Measurements from ENCODE around the gene PABPN1L. TPM values are rescaled to one million over a fixed set of nuclear protein-coding genes. Genes with fewer than 3 reads are reported as not detected.

The PABPN1L gene
- total RNA-seq, 1 donor from 2014 or later, result not detected

GRCh38 chr16:88871730-88872416 is 5.4 kb upstream of the PABPN1L start:
- Histone ChIP-seq H3K27me3 (no peaks in the 10 kb centered on the region), H3K4me3 (no peak overlapping the region), H3K9me3 (no peaks in the 10 kb centered on the region), H3K27ac (no peak overlapping the region), H3K4me1 (no peaks in the 10 kb centered on the region), H3K36me3 (no peaks in the 10 kb centered on the region)
- TF ChIP-seq POLR2AphosphoS5 (IDR thresholded peaks at IDR 0.05; ENCODE audit: insufficient read depth in 1 of 2, low read depth in 1 of 2), result no peak
- no peak for TF ChIP-seq CTCF (IDR thresholded peaks at IDR 0.05)
- no peak for TF ChIP-seq POLR2A (IDR thresholded peaks at IDR 0.05)
- no peak for DNase-seq (ENCODE audit: extremely low spot score in 2 of 2)
- intact Hi-C loops (cut with DNase I), result no loop called here

- Histone ChIP-seq H3K9me3 (no peaks in the 10 kb centered on the region), H3K27me3 (no peaks in the 10 kb centered on the region), H3K27ac (no peak overlapping the region), H3K4me1 (no peaks in the 10 kb centered on the region), H3K36me3 (no peaks in the 10 kb centered on the region), H3K4me3 (no peak overlapping the region)
- no peak for DNase-seq (ENCODE audit: extremely low spot score in 2 of 2)
- intact Hi-C loops (cut with DNase I), result no loop called here
- TF ChIP-seq POLR2AphosphoS5 (IDR thresholded peaks at IDR 0.05; ENCODE audit: insufficient read depth in 1 of 2, low read depth in 1 of 2) (no peak), CTCF (IDR thresholded peaks at IDR 0.05) (no peak), POLR2A (IDR thresholded peaks at IDR 0.05) (no peak)
Observed at GRCh38 chr16:88871349-88871702, 4.9 kb upstream of the PABPN1L start.

GRCh38 chr16:88870608-88871348 is 4.3 kb upstream of the PABPN1L start:
- H3K4me1 ChIP-seq, result no peaks in the 10 kb centered on the region
- no peak for DNase-seq (ENCODE audit: extremely low spot score in 2 of 2)
- TF ChIP-seq POLR2AphosphoS5 (IDR thresholded peaks at IDR 0.05; ENCODE audit: insufficient read depth in 1 of 2, low read depth in 1 of 2) (no peak), CTCF (IDR thresholded peaks at IDR 0.05) (no peak)
- intact Hi-C loops (cut with DNase I), result no loop called here
- H3K4me3 ChIP-seq, result no peak overlapping the region
- no peak overlapping the region for H3K27ac ChIP-seq
- no peaks in the 10 kb centered on the region for H3K9me3 ChIP-seq
- no peaks in the 10 kb centered on the region for H3K36me3 ChIP-seq
- H3K27me3 ChIP-seq, result no peaks in the 10 kb centered on the region

DNA sequence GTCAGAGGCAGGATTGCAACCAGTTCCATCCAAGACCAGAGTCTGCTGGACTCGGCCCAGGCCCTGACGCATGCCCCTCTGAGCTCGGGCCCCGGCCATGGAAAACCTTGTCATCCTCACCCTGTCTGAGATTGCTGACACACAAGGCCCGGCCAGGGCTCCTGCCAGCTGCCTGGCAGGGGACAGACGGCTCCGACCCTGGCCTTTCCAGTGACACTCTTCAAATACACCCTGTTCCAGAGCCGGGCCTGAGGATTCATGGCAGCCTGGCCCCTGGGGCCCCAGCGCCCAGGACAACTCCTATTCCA is 3.2 kb upstream of the PABPN1L start:
- H3K27me3 ChIP-seq, result no peaks in the 10 kb centered on the region

More for the DNA sequence above, 3.2 kb upstream of the PABPN1L start:
- Histone ChIP-seq H3K4me3 (no peak overlapping the region), H3K27ac (no peak overlapping the region), H3K4me1 (no peaks in the 10 kb centered on the region), H3K36me3 (no peaks in the 10 kb centered on the region), H3K9me3 (no peaks in the 10 kb centered on the region)
- DNase-seq (ENCODE audit: extremely low spot score in 2 of 2), result no peak
- intact Hi-C loops (cut with DNase I), result no loop called here
- TF ChIP-seq POLR2AphosphoS5 (IDR thresholded peaks at IDR 0.05; ENCODE audit: insufficient read depth in 1 of 2, low read depth in 1 of 2) (no peak), POLR2A (IDR thresholded peaks at IDR 0.05) (no peak), CTCF (IDR thresholded peaks at IDR 0.05) (no peak)

Data from vagina (tissue), 2 donors.